Neuronal stem cell (in vitro differentiated cells): ENCODE results near the gene SLC38A2.

ENCODE experiments used
- DNase-seq: peaks from one replicate; pipeline ENCODE4 v3.0.0-alpha.2; 2013; ENCODE audit warnings: low spot score
- H2AFZ ChIP-seq: one replicate; pipeline ENCODE4 v1.6.1; 2013; ENCODE audit warnings: mild to moderate bottlenecking, low read length, inconsistent platforms
- H2AK5ac ChIP-seq: 2 replicates; pipeline ENCODE4 v1.6.1; 2013; ENCODE audit warnings: low read depth, mild to moderate bottlenecking, inconsistent platforms, low read length, moderate library complexity, mixed read lengths
- H2BK120ac ChIP-seq: 2 replicates; pipeline ENCODE4 v1.6.1; 2013; ENCODE audit warnings: low read depth, mild to moderate bottlenecking, inconsistent platforms, low read length, moderate library complexity, mixed read lengths
- H2BK12ac ChIP-seq: one replicate; pipeline ENCODE4 v1.6.1; 2013; ENCODE audit warnings: low read length, inconsistent platforms
- H2BK15ac ChIP-seq: 2 replicates; pipeline ENCODE4 v1.6.1; 2013; ENCODE audit warnings: mild to moderate bottlenecking, low read length, inconsistent platforms, mixed read lengths
- H2BK5ac ChIP-seq: one replicate; pipeline ENCODE4 v1.6.1; 2013; ENCODE audit warnings: inconsistent platforms, mild to moderate bottlenecking, low read length, moderate library complexity
- H3K14ac ChIP-seq: one replicate; pipeline ENCODE4 v1.6.1; 2013; ENCODE audit warnings: low read length, inconsistent platforms
- H3K18ac ChIP-seq: 2 replicates; pipeline ENCODE4 v1.6.1; 2013; ENCODE audit warnings: low read length, inconsistent platforms
- H3K23ac ChIP-seq: 2 replicates; pipeline ENCODE4 v1.6.1; 2013; ENCODE audit warnings: low read depth, mild to moderate bottlenecking, mixed read lengths, low read length, inconsistent platforms; ENCODE audit not compliant: poor library complexity
- H3K27ac ChIP-seq: replicated peaks from 3 replicates; pipeline ENCODE4 v1.5.1; 2013; ENCODE audit warnings: low read length, inconsistent platforms
- H3K27me3 ChIP-seq, 3 experiments: 2 replicates each; pipeline ENCODE4 v1.6.1; 2013; ENCODE audit warnings: low read length in 3 of 3, mild to moderate bottlenecking in 2 of 3, inconsistent platforms in 1 of 3, low read depth in 1 of 3, mixed read lengths in 1 of 3, moderate library complexity in 1 of 3; ENCODE audit not compliant: control insufficient read depth in 3 of 3, insufficient read depth in 3 of 3
- H3K36me3 ChIP-seq, 2 donors: replicated peaks in 1 of 2; 2 replicates each; pipeline ENCODE4 v1.6.1; 2013; ENCODE audit warnings: low read length in 2 of 2; ENCODE audit not compliant: control insufficient read depth in 2 of 2, insufficient read depth in 2 of 2
- H3K4ac ChIP-seq: 2 replicates; pipeline ENCODE4 v1.6.1; 2013; ENCODE audit warnings: inconsistent platforms, mild to moderate bottlenecking, low read length, moderate library complexity
- H3K4me1 ChIP-seq, 2 donors: 1 replicate in 1 of 2; 2 replicates in 1 of 2; pipeline ENCODE4 v1.6.1; 2013; ENCODE audit warnings: low read length in 2 of 2, low read depth in 1 of 2; ENCODE audit not compliant: control insufficient read depth in 2 of 2, insufficient read depth in 1 of 2
- H3K4me2 ChIP-seq: one replicate; pipeline ENCODE4 v1.6.1; 2013; ENCODE audit warnings: mild to moderate bottlenecking, low read length, inconsistent platforms; ENCODE audit not compliant: insufficient read depth, poor library complexity, severe bottlenecking
- H3K4me3 ChIP-seq, 2 donors: 2 replicates each; pipeline ENCODE4 v1.5.1; 2013; ENCODE audit warnings: low read length in 2 of 2, mild to moderate bottlenecking in 2 of 2, inconsistent platforms in 1 of 2, moderate library complexity in 1 of 2
- H3K79me1 ChIP-seq: one replicate; pipeline ENCODE4 v1.6.1; 2013; ENCODE audit warnings: low read depth, mild to moderate bottlenecking, inconsistent platforms, low read length, moderate library complexity
- H3K9ac ChIP-seq: one replicate; pipeline ENCODE4 v1.6.1; 2013; ENCODE audit warnings: mild to moderate bottlenecking, low read depth, low read length, inconsistent platforms; ENCODE audit not compliant: poor library complexity
- H3K9me3 ChIP-seq, 2 donors: replicated peaks in 1 of 2; 2 replicates each; pipeline versions ENCODE3 to v1.6.1; 2013; ENCODE audit warnings: low read length in 2 of 2, mild to moderate bottlenecking in 2 of 2, inconsistent platforms in 1 of 2, low read depth in 1 of 2, mixed read lengths in 1 of 2, moderate library complexity in 1 of 2; ENCODE audit not compliant: control insufficient read depth in 2 of 2, insufficient read depth in 1 of 2
- H4K8ac ChIP-seq: one replicate; pipeline ENCODE4 v1.6.1; 2013; ENCODE audit warnings: low read depth, mild to moderate bottlenecking, inconsistent platforms, low read length, moderate library complexity
- H4K91ac ChIP-seq: one replicate; pipeline ENCODE4 v1.6.1; 2013; ENCODE audit warnings: low read length, low read depth, mild to moderate bottlenecking, inconsistent platforms; ENCODE audit not compliant: poor library complexity
- whole genome bisulfite sequencing, 2 donors: extraction: QIAGEN DNeasy Blood & Tissue Kit; methylation state at CpG; one replicate each; pipeline ENCODE4 v1.1.7; 2013; ENCODE audit warnings: missing lambda C conversion rate in 2 of 2, mixed read lengths in 1 of 2; ENCODE audit not compliant: insufficient read length in 2 of 2, insufficient replicate concordance in 1 of 2; ENCODE audit errors: extremely low coverage in 2 of 2; 5-methylcytosine and 5-hydroxymethylcytosine counted together

SLC38A2 gene

DNA sequence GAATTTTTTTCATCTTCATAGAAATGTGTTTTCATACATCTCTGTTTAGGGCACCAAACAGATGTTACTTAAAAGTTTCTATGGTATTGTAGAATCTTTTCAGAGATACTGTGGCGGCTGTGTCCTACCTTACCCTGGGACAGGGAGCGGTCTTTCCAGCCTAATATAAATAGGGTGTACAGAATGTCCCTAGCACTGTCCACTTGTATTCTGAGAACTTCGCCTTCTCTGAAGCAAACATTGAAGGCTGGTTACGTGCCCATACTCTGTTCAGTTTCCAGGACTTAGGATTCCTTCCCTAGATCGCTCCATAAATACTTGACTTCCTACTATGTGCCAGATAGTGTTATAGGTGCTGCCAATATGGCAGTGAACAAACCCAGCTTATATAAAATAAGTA, 24.3 kb upstream of the SLC38A2 start:
- Histone ChIP-seq H3K18ac (no peak overlapping the region), H2BK15ac (no peak overlapping the region), H4K8ac (no peak overlapping the region), H2BK5ac (no peak overlapping the region), H3K36me3 (no peaks in the 10 kb centered on the region), H2AFZ (no peak overlapping the region), H3K79me1 (no peaks in the 10 kb centered on the region), H3K23ac (no peak overlapping the region), H3K27ac (no peak overlapping the region), H3K14ac (no peak overlapping the region), H3K4me2 (no peak overlapping the region), H3K4ac (no peak overlapping the region), H2AK5ac (no peak overlapping the region), H3K9me3 (peaks cover under 1 to 2% of the 10 kb centered on the region in 2 donors), H3K4me3 (no peak overlapping the region), H3K27me3 (no peaks in the 10 kb centered on the region), H3K9ac (no peak overlapping the region), H2BK12ac (no peak overlapping the region), H4K91ac (no peak overlapping the region), H2BK120ac (no peak overlapping the region), H3K4me1 (peaks cover 3 to 5% of the 10 kb centered on the region in 2 donors)
- WGBS, 2 donors, result no CpG with 5 or more reads among the region's 5 CpGs
- DNase-seq, result no peak

GRCh38 chr12:46395388-46395787, 22.8 kb upstream of the SLC38A2 start:
- H4K8ac ChIP-seq, result no peak overlapping the region
- no peak overlapping the region for H4K91ac ChIP-seq
- H3K27me3 ChIP-seq, result no peaks in the 10 kb centered on the region
- no peak overlapping the region for H2BK5ac ChIP-seq
- no peak overlapping the region for H3K27ac ChIP-seq
- H2BK120ac ChIP-seq, result no peak overlapping the region
- H3K4me3 ChIP-seq, result no peak overlapping the region
- no peak overlapping the region for H2AFZ ChIP-seq
- H3K4me1 ChIP-seq, result peaks cover 5 to 13% of the 10 kb centered on the region in 2 donors
- no peak overlapping the region for H3K9ac ChIP-seq
- whole genome bisulfite sequencing, 2 donors, result no CpG with 5 or more reads among the region's 4 CpGs
- no peak overlapping the region for H3K4ac ChIP-seq
- H3K14ac ChIP-seq, result no peak overlapping the region
- no peak for DNase-seq
- H2AK5ac ChIP-seq, result no peak overlapping the region
- no peak overlapping the region for H2BK15ac ChIP-seq
- no peak overlapping the region for H3K23ac ChIP-seq
- H2BK12ac ChIP-seq, result no peak overlapping the region
- H3K4me2 ChIP-seq, result no peak overlapping the region
- no peaks in the 10 kb centered on the region for H3K79me1 ChIP-seq
- H3K18ac ChIP-seq, result no peak overlapping the region
- H3K9me3 ChIP-seq, result peaks cover 0 to 5% of the 10 kb centered on the region in 2 donors
- no peaks in the 10 kb centered on the region for H3K36me3 ChIP-seq

- H2AK5ac ChIP-seq, result no peak overlapping the region
- H2BK15ac ChIP-seq, result no peak overlapping the region
- H3K14ac ChIP-seq, result no peak overlapping the region
- no peak overlapping the region for H2BK12ac ChIP-seq
- no peaks in the 10 kb centered on the region for H3K36me3 ChIP-seq
- H4K91ac ChIP-seq, result no peak overlapping the region
- H3K9me3 ChIP-seq, result peaks cover 0 to 5% of the 10 kb centered on the region in 2 donors
- no peak for DNase-seq
- no peak overlapping the region for H2BK120ac ChIP-seq
- H3K4ac ChIP-seq, result no peak overlapping the region
- H3K4me1 ChIP-seq, result peaks cover 7 to 13% of the 10 kb centered on the region in 2 donors
- H3K4me2 ChIP-seq, result no peak overlapping the region
- no peak overlapping the region for H3K27ac ChIP-seq
- no peaks in the 10 kb centered on the region for H3K27me3 ChIP-seq
- H3K4me3 ChIP-seq, result no peak overlapping the region
- WGBS, 2 donors, result no CpG with 5 or more reads among the region's 1 CpG
- H2BK5ac ChIP-seq, result no peak overlapping the region
- no peak overlapping the region for H3K9ac ChIP-seq
- no peak overlapping the region for H3K23ac ChIP-seq
- H4K8ac ChIP-seq, result no peak overlapping the region
- no peak overlapping the region for H2AFZ ChIP-seq
- no peaks in the 10 kb centered on the region for H3K79me1 ChIP-seq
- H3K18ac ChIP-seq, result no peak overlapping the region
Observed at GRCh38 chr12:46391630-46392029, 19.1 kb upstream of the SLC38A2 start.

DNA sequence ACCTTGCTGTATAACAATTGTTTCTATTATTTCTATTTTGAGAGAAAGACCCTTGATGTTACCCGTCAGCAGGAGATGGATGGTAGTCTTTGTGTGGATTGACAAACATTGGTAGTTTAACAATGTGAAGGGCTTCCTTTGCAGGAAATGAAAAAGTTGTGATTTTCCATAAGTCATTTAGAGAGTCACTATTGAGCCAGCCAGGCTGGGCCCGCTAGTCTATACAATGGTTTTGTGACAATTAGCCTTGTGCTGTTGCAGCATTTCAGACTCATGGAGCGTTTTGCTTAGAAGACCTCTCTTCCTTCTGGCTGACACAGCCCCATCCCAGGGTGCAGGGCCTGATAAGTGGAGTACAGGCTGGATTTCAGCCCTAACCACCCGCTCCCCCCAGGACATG, 18.3 kb upstream of the SLC38A2 start:
- peaks cover 7 to 13% of the 10 kb centered on the region in 2 donors for H3K4me1 ChIP-seq
- H2BK15ac ChIP-seq, result no peak overlapping the region
- no CpG with 5 or more reads among the region's 4 CpGs for WGBS, 2 donors
- no peak overlapping the region for H2BK5ac ChIP-seq
- no peaks in the 10 kb centered on the region for H3K79me1 ChIP-seq
- DNase-seq, result no peak
- no peak overlapping the region for H3K4me2 ChIP-seq
- no peak overlapping the region for H4K91ac ChIP-seq
- H3K9ac ChIP-seq, result no peak overlapping the region
- no peak overlapping the region for H3K4me3 ChIP-seq
- H3K14ac ChIP-seq, result no peak overlapping the region
- H4K8ac ChIP-seq, result no peak overlapping the region
- H3K23ac ChIP-seq, result no peak overlapping the region
- no peaks in the 10 kb centered on the region for H3K36me3 ChIP-seq
- H3K9me3 ChIP-seq, result peaks cover 0 to 5% of the 10 kb centered on the region in 2 donors
- H3K27ac ChIP-seq, result peak overlapping the region; percentile 48
- no peak overlapping the region for H3K18ac ChIP-seq
- no peak overlapping the region for H2AFZ ChIP-seq
- no peak overlapping the region for H2BK12ac ChIP-seq
- H3K4ac ChIP-seq, result no peak overlapping the region
- no peaks in the 10 kb centered on the region for H3K27me3 ChIP-seq
- no peak overlapping the region for H2AK5ac ChIP-seq
- no peak overlapping the region for H2BK120ac ChIP-seq
